ENCODE results near the gene CDHR2. TPM values are rescaled to one million over a fixed set of nuclear protein-coding genes. Genes with fewer than 3 reads are reported as not detected.

The CDHR2 gene
- total and polyA plus RNA-seq, 3 donors from 2014 or later = 32.0 to 60.5 (median 39.8) TPM

DNA sequence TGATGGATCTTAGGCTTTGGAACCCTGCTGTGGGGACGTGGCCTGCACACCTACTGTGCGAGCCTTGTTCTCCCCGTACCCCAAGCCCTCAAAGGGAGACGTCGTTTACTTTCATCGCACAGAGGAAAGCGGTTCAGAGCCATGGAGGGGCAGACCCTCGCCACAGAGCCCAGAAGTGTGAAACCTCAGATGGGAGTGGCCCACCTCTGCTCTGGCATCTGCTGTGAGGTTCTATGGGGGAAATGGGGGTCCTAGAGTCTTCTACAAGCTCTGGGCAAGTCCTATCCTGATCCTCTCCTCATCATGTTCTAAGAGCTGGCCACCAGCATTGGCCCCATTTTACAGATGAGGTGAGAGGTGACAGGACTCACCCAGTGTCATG, 8.2 kb upstream of the CDHR2 start:
- WGBS, 2 donors = 92 to 94% methylated on average over 8 of the region's 8 CpGs
- Histone ChIP-seq H3K9me3 (no peaks in the 10 kb centered on the region), H3K27me3 (no peaks in the 10 kb centered on the region), H3K36me3 (ENCODE audit: low read depth, missing control alignments) (no peaks in the 10 kb centered on the region), H3K4me3 (no peak overlapping the region), H3K4me1 (peaks cover 18% of the 10 kb centered on the region), H3K27ac (peak overlapping the region in 1 of 2 donors; percentile 54)
- intact Hi-C loops (cut with DNase I; ENCODE audit: low total_unique reads) = loop anchor here (10.0 kb wide), 1 partner anchor 94 kb away; the partner anchor contains the start of genes EIF4E1B and SNCB
- no peak for TF ChIP-seq POLR2A (IDR thresholded peaks at IDR 0.05)
- TF ChIP-seq, protein P1, sequence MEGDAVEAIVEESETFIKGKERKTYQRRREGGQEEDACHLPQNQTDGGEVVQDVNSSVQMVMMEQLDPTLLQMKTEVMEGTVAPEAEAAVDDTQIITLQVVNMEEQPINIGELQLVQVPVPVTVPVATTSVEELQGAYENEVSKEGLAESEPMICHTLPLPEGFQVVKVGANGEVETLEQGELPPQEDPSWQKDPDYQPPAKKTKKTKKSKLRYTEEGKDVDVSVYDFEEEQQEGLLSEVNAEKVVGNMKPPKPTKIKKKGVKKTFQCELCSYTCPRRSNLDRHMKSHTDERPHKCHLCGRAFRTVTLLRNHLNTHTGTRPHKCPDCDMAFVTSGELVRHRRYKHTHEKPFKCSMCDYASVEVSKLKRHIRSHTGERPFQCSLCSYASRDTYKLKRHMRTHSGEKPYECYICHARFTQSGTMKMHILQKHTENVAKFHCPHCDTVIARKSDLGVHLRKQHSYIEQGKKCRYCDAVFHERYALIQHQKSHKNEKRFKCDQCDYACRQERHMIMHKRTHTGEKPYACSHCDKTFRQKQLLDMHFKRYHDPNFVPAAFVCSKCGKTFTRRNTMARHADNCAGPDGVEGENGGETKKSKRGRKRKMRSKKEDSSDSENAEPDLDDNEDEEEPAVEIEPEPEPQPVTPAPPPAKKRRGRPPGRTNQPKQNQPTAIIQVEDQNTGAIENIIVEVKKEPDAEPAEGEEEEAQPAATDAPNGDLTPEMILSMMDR (IDR thresholded peaks at IDR 0.05) = no peak
- no peak for DNase-seq

DNA sequence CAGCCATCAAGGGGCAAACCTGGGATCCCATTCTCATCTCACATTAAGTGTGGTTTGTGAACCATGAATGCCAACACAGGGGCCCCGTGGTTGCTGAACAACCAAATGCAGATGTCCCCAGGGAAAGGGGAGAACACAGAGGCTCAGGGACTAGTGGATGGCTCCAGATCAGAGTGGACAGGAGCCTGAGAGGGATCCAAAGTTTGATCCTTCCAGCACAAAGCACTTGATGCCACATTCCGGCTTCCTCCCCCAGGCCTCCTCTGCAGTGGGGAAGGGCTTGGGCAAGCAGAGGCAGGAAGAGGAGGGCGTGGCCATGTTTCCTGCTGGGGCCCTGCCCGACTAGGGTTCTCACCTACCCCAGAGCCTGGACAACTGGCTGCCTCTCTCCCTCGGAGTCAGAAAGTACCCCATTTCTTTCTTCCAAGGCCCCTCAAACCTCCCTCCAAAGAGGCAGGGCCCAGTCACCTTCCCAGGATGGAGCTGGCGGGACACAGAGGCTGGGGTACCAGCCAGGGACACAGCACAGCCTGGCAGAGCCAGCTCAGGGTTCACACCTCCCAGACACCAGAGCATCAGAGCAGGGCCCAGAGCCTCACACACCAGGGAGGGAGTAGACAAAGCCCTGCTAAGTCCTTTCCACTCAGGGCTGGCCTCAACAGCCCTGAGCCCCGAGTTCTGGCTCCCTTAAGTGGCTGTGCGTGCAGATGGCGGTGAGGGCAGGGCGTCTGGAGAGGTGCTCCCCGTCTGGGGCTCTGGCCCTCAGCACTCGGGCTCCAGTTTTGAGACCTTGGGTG, 7.6 kb upstream of the CDHR2 start:
- Histone ChIP-seq H3K4me1 (peaks cover 18% of the 10 kb centered on the region), H3K9me3 (no peaks in the 10 kb centered on the region), H3K36me3 (ENCODE audit: low read depth, missing control alignments) (no peaks in the 10 kb centered on the region), H3K27me3 (no peaks in the 10 kb centered on the region), H3K27ac (peak overlapping the region; percentile 54 to 68), H3K4me3 (no peak overlapping the region)
- 48 to 53% methylated on average over 4 to 12 of the region's 12 CpGs for WGBS, 2 donors
- no peak for TF ChIP-seq POLR2A (IDR thresholded peaks at IDR 0.05)
- TF ChIP-seq, protein P1 (IDR thresholded peaks at IDR 0.05) = no peak
- intact Hi-C loops (cut with DNase I; ENCODE audit: low total_unique reads) = loop anchor here (10.0 kb wide), 1 partner anchor 93 kb away; the partner anchor contains the start of genes EIF4E1B and SNCB
- DNase-seq = peak; percentile 75

DNA sequence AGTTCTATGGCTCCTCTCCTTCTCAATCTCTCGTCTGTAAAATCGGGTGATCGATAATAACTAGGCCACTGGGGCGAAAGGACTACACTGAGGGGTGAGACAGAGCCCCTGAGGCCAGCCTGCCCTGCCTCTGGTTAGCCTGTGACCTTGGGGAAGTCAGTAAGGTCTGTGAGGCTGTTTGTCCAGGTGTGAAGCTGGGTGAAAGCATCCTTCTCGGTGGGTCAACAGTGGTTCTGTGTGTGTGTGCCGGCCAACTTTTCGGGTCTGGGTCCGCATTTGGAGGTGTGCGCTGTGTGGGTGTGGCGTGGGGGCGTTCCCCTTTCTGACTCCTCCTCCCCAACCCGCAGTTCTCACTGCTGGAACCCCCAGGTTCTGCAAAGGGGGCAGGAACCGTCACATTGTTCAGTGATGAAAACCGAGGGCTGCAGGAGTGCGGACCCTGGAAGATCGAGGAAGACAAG, 7.0 kb upstream of the CDHR2 start:
- Histone ChIP-seq H3K4me3 (peak overlapping the region; percentile 59 to 77), H3K27me3 (no peaks in the 10 kb centered on the region), H3K27ac (peak overlapping the region; percentile 54 to 68), H3K36me3 (ENCODE audit: low read depth, missing control alignments) (no peaks in the 10 kb centered on the region), H3K4me1 (peaks cover 18% of the 10 kb centered on the region), H3K9me3 (no peaks in the 10 kb centered on the region)
- intact Hi-C loops (cut with DNase I; ENCODE audit: low total_unique reads) = loop anchor here (10.0 kb wide), 1 partner anchor 93 kb away; the partner anchor contains the start of genes EIF4E1B and SNCB
- WGBS, 2 donors = 40 to 49% methylated on average over 15 to 16 of the region's 16 CpGs
- TF ChIP-seq POLR2A (IDR thresholded peaks at IDR 0.05) = no peak
- TF ChIP-seq, protein P1 (IDR thresholded peaks at IDR 0.05) = no peak
- DNase-seq = peak; percentile 55

DNA sequence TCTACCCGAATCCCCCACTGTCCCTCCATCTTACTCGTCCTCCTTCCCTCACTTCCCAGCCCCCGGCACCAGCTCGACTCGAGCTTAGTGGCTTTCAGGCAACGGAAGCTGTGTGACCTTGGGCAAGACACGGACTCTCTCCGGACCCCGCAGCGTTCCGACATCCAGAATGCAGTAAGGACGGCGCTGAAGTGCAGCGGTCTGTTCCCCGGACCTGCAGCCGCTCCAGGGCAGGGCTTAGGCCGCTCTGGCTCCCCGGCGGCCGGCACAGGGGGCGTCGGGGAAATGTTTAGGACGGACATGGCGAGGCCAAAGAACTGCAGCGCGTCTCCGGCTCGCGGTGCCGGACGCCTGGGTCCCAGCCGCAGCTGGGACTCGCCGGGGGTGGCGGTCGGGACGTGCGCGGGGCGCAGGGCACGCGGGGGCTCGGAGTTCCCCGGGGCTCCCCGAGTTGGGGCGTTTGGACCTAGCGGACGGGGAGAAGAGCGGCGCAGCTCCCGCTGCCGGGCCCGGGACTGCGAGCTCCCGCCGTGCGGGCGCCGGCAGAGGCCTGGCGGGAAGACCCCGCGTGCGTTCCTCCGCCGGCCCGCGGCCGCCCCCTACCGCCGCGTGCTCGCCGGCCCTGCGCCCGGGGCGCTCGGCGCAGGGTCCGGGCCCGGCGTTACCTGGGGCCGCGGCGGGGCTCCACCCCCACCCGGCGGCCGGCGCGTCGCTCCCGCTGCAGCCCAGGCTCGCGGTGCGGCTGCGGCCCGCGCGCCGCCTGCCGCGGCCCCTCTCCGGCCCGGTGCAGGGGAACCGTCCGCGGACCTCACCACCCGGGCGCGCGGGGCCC, 6.3 kb upstream of the CDHR2 start:
- 1 to 6% methylated on average over 6 to 85 of the region's 110 CpGs for WGBS, 2 donors
- Histone ChIP-seq H3K27ac (peak overlapping the region; percentile 68 to 71), H3K9me3 (no peaks in the 10 kb centered on the region), H3K4me3 (peak overlapping the region; percentile 59 to 77), H3K36me3 (ENCODE audit: low read depth, missing control alignments) (no peaks in the 10 kb centered on the region), H3K4me1 (peaks cover 18% of the 10 kb centered on the region), H3K27me3 (no peaks in the 10 kb centered on the region)
- intact Hi-C loops (cut with DNase I; ENCODE audit: low total_unique reads) = loop anchor here (10.0 kb wide), 1 partner anchor 92 kb away; the partner anchor contains the start of genes EIF4E1B and SNCB
- TF ChIP-seq, protein P1 (IDR thresholded peaks at IDR 0.05) = no peak
- no peak for TF ChIP-seq POLR2A (IDR thresholded peaks at IDR 0.05)
- DNase-seq = peak; percentile 41

Data from testis (tissue), 3 donors.